Karpas-422 (cell line): Measurements from ENCODE around the gene DHRS7B. TPM values are rescaled to one million over a fixed set of nuclear protein-coding genes. Genes with fewer than 3 reads are reported as not detected.
"Not testable (repeated sequence)": the region's sequence is repeated elsewhere in the genome, so short reads cannot be mapped to it uniquely, and the experiment has no call there.

Experiments used
- DNase-seq: peaks from one replicate; pipeline ENCODE4 v3.0.0-alpha.2; 2015
- H2AFZ ChIP-seq: fragments of 200-600 bp; sonication (generic); 2 replicates; pipeline ENCODE4 v1.6.1; 2014; ENCODE audit warnings: antibody characterized with exemption, low read length, mixed read lengths
- H3K27ac ChIP-seq: fragments of 200-600 bp; sonication (generic); 2 replicates; pipeline ENCODE4 v1.5.1; 2014; ENCODE audit warnings: mild to moderate bottlenecking, low read length, moderate library complexity
- H3K27me3 ChIP-seq: fragments of 200-600 bp; sonication (generic); 2 replicates; pipeline ENCODE4 v1.6.1; 2014; ENCODE audit warnings: low read length, mixed read lengths
- H3K36me3 ChIP-seq: fragments of 200-600 bp; sonication (generic); 2 replicates; pipeline ENCODE4 v1.6.1; 2014; ENCODE audit warnings: low read length, mixed read lengths; ENCODE audit not compliant: insufficient read depth
- H3K4me1 ChIP-seq: fragments of 200-600 bp; sonication (generic); 2 replicates; pipeline ENCODE4 v1.6.1; 2014; ENCODE audit warnings: mild to moderate bottlenecking, low read length, mixed read lengths
- H3K4me2 ChIP-seq: fragments of 200-600 bp; sonication (generic); 2 replicates; pipeline ENCODE4 v1.6.1; 2014; ENCODE audit warnings: low read length, low read depth, mild to moderate bottlenecking; ENCODE audit not compliant: poor library complexity, severe bottlenecking
- H3K4me3 ChIP-seq: fragments of 200-600 bp; sonication (generic); 2 replicates; pipeline ENCODE4 v1.5.1; 2014; ENCODE audit warnings: mild to moderate bottlenecking, antibody characterized with exemption, low read length, mixed read lengths
- H3K79me2 ChIP-seq: fragments of 200-600 bp; sonication (generic); 2 replicates; pipeline ENCODE4 v1.6.1; 2014; ENCODE audit warnings: mild to moderate bottlenecking, low read length, mixed read lengths
- H3K9ac ChIP-seq: fragments of 200-600 bp; sonication (generic); 2 replicates; pipeline ENCODE4 v1.6.0; 2014; ENCODE audit warnings: low read length
- H3K9me2 ChIP-seq: fragments of 200-600 bp; sonication (generic), shearing (Covaris generic); replicated peaks from 2 replicates; pipeline ENCODE4 v1.6.0; 2014; ENCODE audit warnings: mild to moderate bottlenecking, low read length, moderate library complexity; ENCODE audit not compliant: insufficient read depth
- H3K9me3 ChIP-seq: fragments of 300-700, 200-600 bp; sonication (generic); 2 replicates; pipeline ENCODE4 v1.6.1; 2014; ENCODE audit warnings: low read length, mixed read lengths
- H4K20me1 ChIP-seq: fragments of 200-600 bp; sonication (generic); 2 replicates; pipeline ENCODE4 v1.6.1; 2014; ENCODE audit warnings: mild to moderate bottlenecking, antibody characterized with exemption, low read length, low read depth; ENCODE audit not compliant: insufficient read depth
- total RNA-seq: library from RNA; depleted of rRNA; stranded (reverse); fragments of >200 nt; shearing (Covaris generic); gene quantifications from 2 replicates; pipeline ENCODE4 v1.2.3, GENCODE V29; 2014; ENCODE audit warnings: low replicate concordance

Gene DHRS7B
- total RNA-seq, 1 experiment from 2014 or later: 2.2 TPM

DNA sequence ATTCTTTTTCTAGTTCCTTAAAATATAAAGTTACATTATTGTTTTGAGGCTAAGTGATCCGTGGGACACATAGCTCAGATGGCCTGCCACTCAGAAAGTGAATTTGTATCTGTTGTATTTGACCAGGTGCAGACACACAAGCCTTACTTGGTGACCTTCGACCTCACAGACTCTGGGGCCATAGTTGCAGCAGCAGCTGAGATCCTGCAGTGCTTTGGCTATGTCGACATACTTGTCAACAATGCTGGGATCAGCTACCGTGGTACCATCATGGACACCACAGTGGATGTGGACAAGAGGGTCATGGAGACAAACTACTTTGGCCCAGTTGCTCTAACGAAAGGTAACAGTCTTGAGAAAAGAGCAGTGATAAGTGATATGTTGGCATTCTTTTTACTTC lies 56.7 kb downstream of the DHRS7B start:
- no peak overlapping the region for H3K4me2 ChIP-seq
- no peaks in the 10 kb centered on the region for H3K9me3 ChIP-seq
- H4K20me1 ChIP-seq: no peaks in the 10 kb centered on the region
- H3K27ac ChIP-seq: no peak overlapping the region
- no peak overlapping the region for H3K9ac ChIP-seq
- no peak overlapping the region for H2AFZ ChIP-seq
- no peaks in the 10 kb centered on the region for H3K27me3 ChIP-seq
- no peaks in the 10 kb centered on the region for H3K9me2 ChIP-seq
- H3K4me3 ChIP-seq: no peak overlapping the region
- no peak for DNase-seq
- H3K36me3 ChIP-seq: no peaks in the 10 kb centered on the region
- no peaks in the 10 kb centered on the region for H3K79me2 ChIP-seq
- H3K4me1 ChIP-seq: no peaks in the 10 kb centered on the region

DNA sequence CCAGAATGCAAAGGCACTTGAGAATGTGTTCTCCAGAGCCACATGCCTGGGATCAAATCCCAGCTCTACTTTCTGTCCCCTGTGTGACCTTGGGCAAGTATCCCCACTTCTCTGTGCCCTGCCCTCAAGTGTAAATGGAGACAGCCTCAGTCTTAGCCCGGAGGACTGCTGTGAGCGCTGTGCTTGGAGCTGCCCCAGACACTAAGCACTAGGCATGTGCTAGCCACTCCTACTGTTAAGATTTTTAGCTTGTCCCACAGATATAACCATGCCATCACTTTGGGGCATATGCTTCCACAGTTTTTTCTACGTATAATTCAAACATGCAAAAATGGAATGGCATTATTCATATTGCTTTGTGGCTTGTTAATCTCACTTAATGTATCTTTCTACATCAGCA lies 57.8 kb downstream of the DHRS7B start:
- Histone ChIP-seq H2AFZ (no peak overlapping the region), H3K4me3 (no peak overlapping the region), H3K36me3 (no peaks in the 10 kb centered on the region), H3K4me1 (no peaks in the 10 kb centered on the region), H3K9me3 (no peaks in the 10 kb centered on the region), H3K27ac (no peak overlapping the region), H3K9me2 (no peaks in the 10 kb centered on the region), H3K27me3 (no peaks in the 10 kb centered on the region), H3K4me2 (no peak overlapping the region), H4K20me1 (no peaks in the 10 kb centered on the region), H3K9ac (no peak overlapping the region), H3K79me2 (no peaks in the 10 kb centered on the region)
- no peak for DNase-seq

DNA sequence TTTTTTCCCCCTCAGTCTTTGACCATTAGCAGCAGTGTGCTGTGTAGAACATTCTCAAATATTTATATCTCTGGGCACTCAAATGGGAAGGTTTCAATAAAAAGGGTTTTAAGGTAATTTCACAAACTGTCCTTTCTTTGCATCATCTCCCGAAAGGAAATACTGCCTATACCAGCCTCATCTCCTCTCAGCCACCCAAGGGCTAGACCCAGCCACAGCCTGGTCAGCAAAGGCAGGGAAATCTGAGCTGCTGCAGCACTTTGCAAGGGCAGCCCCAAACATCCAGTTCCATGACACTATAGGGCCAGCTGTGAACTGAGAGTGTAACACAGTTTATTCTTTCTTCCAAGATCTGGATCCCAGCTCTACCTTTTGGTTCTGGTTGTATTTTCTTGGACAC lies 58.3 kb downstream of the DHRS7B start:
- Histone ChIP-seq H4K20me1 (no peaks in the 10 kb centered on the region), H3K9ac (no peak overlapping the region), H3K4me2 (no peak overlapping the region), H3K9me3 (no peaks in the 10 kb centered on the region), H3K27me3 (no peaks in the 10 kb centered on the region), H3K36me3 (no peaks in the 10 kb centered on the region), H3K27ac (no peak overlapping the region), H2AFZ (no peak overlapping the region), H3K9me2 (no peaks in the 10 kb centered on the region), H3K4me3 (no peak overlapping the region), H3K4me1 (no peaks in the 10 kb centered on the region), H3K79me2 (no peaks in the 10 kb centered on the region)
- DNase-seq: no peak

DNA sequence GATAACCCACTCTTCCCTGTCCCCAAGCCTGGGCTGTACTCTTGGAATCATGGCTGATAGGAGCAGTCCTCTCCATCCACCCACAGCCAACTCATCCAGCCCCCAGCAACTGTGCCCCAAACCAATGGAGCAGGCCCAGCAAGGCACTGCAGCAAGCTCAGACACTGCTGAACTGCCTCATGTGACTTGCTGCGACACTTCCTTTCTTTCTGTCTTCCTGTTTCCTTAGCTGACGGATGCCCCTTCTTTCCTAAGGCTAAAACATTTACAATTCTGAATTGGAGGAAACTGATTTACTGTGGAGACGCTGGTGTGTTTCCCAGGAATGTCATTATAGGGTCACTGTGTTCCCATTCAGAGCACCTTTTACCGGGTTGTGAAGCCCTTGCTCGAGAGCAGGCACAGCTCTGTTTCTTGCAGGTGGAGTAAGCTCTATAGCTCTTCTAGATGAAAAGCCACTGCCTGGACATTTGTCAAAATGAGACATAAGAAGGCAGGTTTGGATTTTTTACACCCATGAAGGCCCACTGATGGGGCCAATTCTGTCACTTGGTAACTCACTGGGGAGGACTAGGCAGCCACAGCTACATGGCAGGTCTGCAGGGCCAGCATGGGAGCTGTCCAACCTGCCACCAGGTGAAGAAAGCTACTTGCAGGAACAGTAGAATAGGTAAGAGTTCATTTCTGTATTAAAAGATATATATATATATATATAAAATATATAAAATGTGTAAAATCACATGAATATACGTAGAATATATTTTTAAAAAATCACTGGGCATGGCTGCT lies 59.8 kb downstream of the DHRS7B start:
- H2AFZ ChIP-seq: no peak overlapping the region
- H3K4me2 ChIP-seq: no peak overlapping the region
- DNase-seq: no peak

DNA sequence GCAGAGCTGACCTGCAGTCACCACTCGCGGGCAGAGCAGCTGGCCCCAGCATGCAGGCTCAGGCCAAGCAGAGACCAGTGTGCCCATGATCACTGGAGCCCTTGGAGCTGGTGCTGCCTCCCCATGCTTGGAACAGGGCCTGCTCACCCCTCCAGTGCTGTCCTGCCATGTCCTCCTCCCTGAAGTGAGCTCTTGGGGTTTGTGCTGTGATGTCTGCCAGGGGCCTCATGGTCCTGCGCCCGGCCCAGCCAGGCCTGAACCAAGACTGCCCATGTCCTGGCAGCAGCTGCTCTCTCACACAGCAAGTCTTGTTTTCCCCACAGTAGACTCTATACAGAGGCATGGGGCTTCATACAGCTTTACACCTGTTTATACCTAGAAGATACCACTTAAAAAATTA lies 62.6 kb downstream of the DHRS7B start:
- Histone ChIP-seq H3K79me2 (no peaks in the 10 kb centered on the region), H3K27me3 (no peaks in the 10 kb centered on the region)

More for the DNA sequence above, 59.8 kb downstream of the DHRS7B start:
- Histone ChIP-seq H3K27me3 (no peaks in the 10 kb centered on the region), H3K27ac (no peak overlapping the region), H3K4me1 (no peaks in the 10 kb centered on the region), H4K20me1 (no peaks in the 10 kb centered on the region), H3K36me3 (no peaks in the 10 kb centered on the region), H3K9ac (no peak overlapping the region), H3K4me3 (no peak overlapping the region), H3K79me2 (no peaks in the 10 kb centered on the region), H3K9me3 (no peaks in the 10 kb centered on the region), H3K9me2 (no peaks in the 10 kb centered on the region)

DNA sequence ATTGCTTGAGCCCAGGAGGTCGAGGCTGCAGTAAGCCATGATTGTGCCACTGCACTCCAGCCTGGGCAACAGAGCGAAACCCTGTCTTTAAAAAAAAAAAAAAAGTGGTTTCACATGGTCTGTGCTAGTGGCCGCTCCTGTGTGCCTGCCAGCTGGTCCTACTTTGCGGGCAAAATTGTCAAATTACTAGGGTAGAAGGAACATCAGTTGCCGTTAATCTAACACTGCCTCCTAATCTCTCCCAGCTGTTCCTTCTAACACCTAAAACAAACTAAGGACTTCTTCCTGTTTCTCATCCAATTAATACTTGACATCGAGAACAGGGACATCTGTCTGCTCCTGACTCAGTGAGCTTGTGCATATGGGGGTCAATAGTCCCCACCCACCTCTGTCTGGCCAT lies 63.3 kb downstream of the DHRS7B start:
- no peak overlapping the region for H2AFZ ChIP-seq
- no peak for DNase-seq
- H3K27me3 ChIP-seq: no peaks in the 10 kb centered on the region
- no peak overlapping the region for H3K27ac ChIP-seq
- H3K4me3 ChIP-seq: no peak overlapping the region
- no peak overlapping the region for H3K4me2 ChIP-seq
- H3K4me1 ChIP-seq: no peaks in the 10 kb centered on the region
- H4K20me1 ChIP-seq: no peaks in the 10 kb centered on the region
- no peaks in the 10 kb centered on the region for H3K36me3 ChIP-seq
- H3K79me2 ChIP-seq: no peaks in the 10 kb centered on the region
- no peak overlapping the region for H3K9ac ChIP-seq
- no peaks in the 10 kb centered on the region for H3K9me3 ChIP-seq
- H3K9me2 ChIP-seq: no peaks in the 10 kb centered on the region

More for the DNA sequence above, 62.6 kb downstream of the DHRS7B start:
- no peaks in the 10 kb centered on the region for H3K9me3 ChIP-seq
- H3K4me3 ChIP-seq: no peak overlapping the region
- DNase-seq: no peak
- H2AFZ ChIP-seq: no peak overlapping the region
- no peak overlapping the region for H3K9ac ChIP-seq
- no peaks in the 10 kb centered on the region for H3K4me1 ChIP-seq
- H3K36me3 ChIP-seq: no peaks in the 10 kb centered on the region
- H3K9me2 ChIP-seq: no peaks in the 10 kb centered on the region
- no peak overlapping the region for H3K4me2 ChIP-seq
- no peaks in the 10 kb centered on the region for H4K20me1 ChIP-seq
- H3K27ac ChIP-seq: no peak overlapping the region

DNA sequence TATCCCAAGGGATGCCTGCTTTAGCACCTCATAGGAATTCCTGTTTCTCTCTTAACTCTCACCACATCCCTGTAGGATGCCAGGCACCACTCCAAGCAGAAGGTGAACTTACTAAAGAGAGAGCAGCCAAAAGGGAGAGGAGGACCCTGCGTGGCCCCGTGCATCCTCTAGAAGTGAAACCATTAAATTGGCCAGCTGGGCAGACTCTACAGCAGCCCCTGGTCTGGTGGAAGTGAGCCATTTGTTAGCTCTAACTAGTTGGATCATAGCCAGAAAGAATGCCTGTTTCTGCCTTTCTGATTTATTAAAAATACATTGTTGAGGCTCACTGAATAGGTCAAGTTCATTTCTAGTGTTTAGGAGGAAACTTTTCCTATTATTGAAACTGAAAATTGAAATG lies 64.9 kb downstream of the DHRS7B start:
- Histone ChIP-seq H3K9ac (no peak overlapping the region), H3K36me3 (no peaks in the 10 kb centered on the region), H3K27me3 (no peaks in the 10 kb centered on the region), H3K4me3 (no peak overlapping the region), H2AFZ (no peak overlapping the region), H4K20me1 (no peaks in the 10 kb centered on the region), H3K27ac (no peak overlapping the region), H3K4me2 (no peak overlapping the region), H3K79me2 (no peaks in the 10 kb centered on the region), H3K4me1 (no peaks in the 10 kb centered on the region), H3K9me3 (no peaks in the 10 kb centered on the region), H3K9me2 (no peaks in the 10 kb centered on the region)
- no peak for DNase-seq

DNA sequence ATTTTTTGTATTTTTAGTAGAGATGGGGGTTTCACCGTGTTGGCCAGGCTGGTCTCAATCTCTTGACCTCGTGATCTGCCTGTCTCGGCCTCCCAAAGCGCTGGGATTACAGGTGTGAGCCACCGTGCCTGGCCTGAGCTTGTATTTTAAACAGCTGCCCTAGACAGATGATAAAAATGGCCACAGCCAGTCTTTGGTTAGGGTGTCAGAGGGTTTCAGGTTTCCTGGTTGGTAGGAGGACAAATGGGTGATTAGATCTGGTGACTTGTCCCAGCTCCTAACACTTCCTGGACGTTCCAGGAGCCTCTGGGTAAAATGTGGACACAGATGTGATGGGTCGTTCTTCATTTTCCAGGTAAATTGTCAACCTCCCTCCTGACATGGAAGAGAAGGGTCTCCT lies 65.7 kb downstream of the DHRS7B start:
- H4K20me1 ChIP-seq, H3K9me2 ChIP-seq, H3K4me2 ChIP-seq: not testable (repeated sequence)

More for the DNA sequence above, 65.7 kb downstream of the DHRS7B start:
- not testable (repeated sequence) for H2AFZ ChIP-seq, H3K27ac ChIP-seq, H3K9ac ChIP-seq, H3K36me3 ChIP-seq, DNase-seq, H3K4me1 ChIP-seq, H3K27me3 ChIP-seq, H3K9me3 ChIP-seq, H3K4me3 ChIP-seq, H3K79me2 ChIP-seq
